K562 (cell line): ENCODE measurements around the gene LRRC8C. TPM values are rescaled to one million over a fixed set of nuclear protein-coding genes. Genes with fewer than 3 reads are reported as not detected.

Experiments used
- ATF1 ChIP-seq, 2 experiments: fragments of 450-650 bp in 1 of 2; IDR thresholded peaks; 2 replicates each; pipeline ENCODE4 v1.6.1; 2016; ENCODE audit warnings: missing compliant biosample characterization in 1 of 2, missing genetic modification characterization in 1 of 2
- EWSR1 ChIP-seq: fragments of 450-650 bp; IDR thresholded peaks from 2 replicates; pipeline ENCODE4 v1.6.1; 2018; ENCODE audit warnings: borderline replicate concordance, mild to moderate bottlenecking, low read depth, moderate library complexity; ENCODE audit not compliant: partially characterized antibody
- HMBOX1 ChIP-seq: sonication (generic); IDR thresholded peaks from 2 replicates; pipeline ENCODE4 v1.6.1; 2016
- HMG20A ChIP-seq: fragments of 450-650 bp; formaldehyde crosslinking; conservative IDR thresholded peaks from 2 replicates; pipeline ENCODE4 v1.4.0; 2020; ENCODE audit warnings: mild to moderate bottlenecking, mixed read lengths
- KAT7 ChIP-seq: sonication (generic); formaldehyde crosslinking; IDR thresholded peaks from 2 replicates; pipeline ENCODE4 v1.8.0; 2022; ENCODE audit warnings: missing genetic modification reagents, mild to moderate bottlenecking, borderline replicate concordance
- NCOA1 ChIP-seq: fragments of 450-650 bp; IDR thresholded peaks from 2 replicates; pipeline ENCODE4 v1.6.1; 2016; ENCODE audit warnings: low read depth
- NRF1 ChIP-seq, 2 experiments: fragments of 450-650 bp; IDR thresholded peaks in 1 of 2; conservative IDR thresholded peaks in 1 of 2; 2 replicates each; pipeline ENCODE4 v1.6.1; 2014; ENCODE audit warnings: mild to moderate bottlenecking in 2 of 2
- PML ChIP-seq: IDR thresholded peaks from 2 replicates; pipeline ENCODE4 v1.6.1; 2012; ENCODE audit warnings: low read length, inconsistent platforms
- POU5F1 ChIP-seq: fragments of 150-350 bp; IDR thresholded peaks from 2 replicates; pipeline ENCODE4 v1.6.1; 2014; ENCODE audit warnings: borderline replicate concordance, low read length, low read depth, mild to moderate bottlenecking; ENCODE audit not compliant: partially characterized antibody
- SAFB ChIP-seq: fragments of 200-400 bp; formaldehyde crosslinking; IDR thresholded peaks from 2 replicates; pipeline ENCODE4 v1.6.1; 2017; ENCODE audit warnings: low read depth, low read length, borderline replicate concordance
- SMARCE1 ChIP-seq: fragments of 450-650 bp; IDR thresholded peaks from 2 replicates; pipeline ENCODE4 v1.7.1; 2016; ENCODE audit warnings: mild to moderate bottlenecking
- SUPT5H ChIP-seq: fragments of 450-650 bp; IDR thresholded peaks from 2 replicates; pipeline ENCODE4 v1.6.1; 2016
- TARDBP ChIP-seq: fragments of 450-650 bp; IDR thresholded peaks from 2 replicates; pipeline ENCODE4 v1.6.1; 2016
- ZKSCAN1 ChIP-seq: fragments of 150-350 bp; IDR thresholded peaks from 2 replicates; pipeline ENCODE4 v1.6.1; 2016; ENCODE audit warnings: low read depth, low read length
- polyA plus RNA-seq, 8 experiments: library from polyadenylated mRNA; depleted of rRNA in 4 of 8; stranded (reverse) in 5 of 8; unstranded in 3 of 8; fragments of >200 nt; fragmentation: Nextera tagmentation in 2 of 8; fragmentation: Illumina TruSeq in 1 of 8; extraction: Ambion mirVana in 2 of 8; extraction: Trizol in 1 of 8; gene quantifications; 2 replicates each; pipeline versions ENCODE4 v1.2.1 to v1.2.3, GENCODE V29; 2011 to 2014; ENCODE audit warnings: inconsistent platforms in 1 of 8, missing spikeins in 1 of 8
- total RNA-seq, 7 experiments: library from RNA; depleted of rRNA in 6 of 7; stranded (reverse); fragments of >200 nt in 6 of 7; fragmentation: Illumina TruSeq in 2 of 7; extraction: Trizol in 2 of 7; gene quantifications; 2 replicates each; pipeline versions ENCODE4 v1.2.1 to v1.2.3, GENCODE V29; 2011 to 2021; ENCODE audit warnings: low replicate concordance in 1 of 7
- TF ChIP-seq, protein P1 (sequence below): fragments of 450-650 bp; IDR thresholded peaks from 2 replicates; pipeline ENCODE4 v1.6.1; 2016

Gene LRRC8C
- total and polyA plus RNA-seq, 9 of the 15 experiments (the other 6 are each of a cell fraction or from before 2014, with no cell fraction given) = 1.00 to 12.5 (median 4.5) TPM

DNA sequence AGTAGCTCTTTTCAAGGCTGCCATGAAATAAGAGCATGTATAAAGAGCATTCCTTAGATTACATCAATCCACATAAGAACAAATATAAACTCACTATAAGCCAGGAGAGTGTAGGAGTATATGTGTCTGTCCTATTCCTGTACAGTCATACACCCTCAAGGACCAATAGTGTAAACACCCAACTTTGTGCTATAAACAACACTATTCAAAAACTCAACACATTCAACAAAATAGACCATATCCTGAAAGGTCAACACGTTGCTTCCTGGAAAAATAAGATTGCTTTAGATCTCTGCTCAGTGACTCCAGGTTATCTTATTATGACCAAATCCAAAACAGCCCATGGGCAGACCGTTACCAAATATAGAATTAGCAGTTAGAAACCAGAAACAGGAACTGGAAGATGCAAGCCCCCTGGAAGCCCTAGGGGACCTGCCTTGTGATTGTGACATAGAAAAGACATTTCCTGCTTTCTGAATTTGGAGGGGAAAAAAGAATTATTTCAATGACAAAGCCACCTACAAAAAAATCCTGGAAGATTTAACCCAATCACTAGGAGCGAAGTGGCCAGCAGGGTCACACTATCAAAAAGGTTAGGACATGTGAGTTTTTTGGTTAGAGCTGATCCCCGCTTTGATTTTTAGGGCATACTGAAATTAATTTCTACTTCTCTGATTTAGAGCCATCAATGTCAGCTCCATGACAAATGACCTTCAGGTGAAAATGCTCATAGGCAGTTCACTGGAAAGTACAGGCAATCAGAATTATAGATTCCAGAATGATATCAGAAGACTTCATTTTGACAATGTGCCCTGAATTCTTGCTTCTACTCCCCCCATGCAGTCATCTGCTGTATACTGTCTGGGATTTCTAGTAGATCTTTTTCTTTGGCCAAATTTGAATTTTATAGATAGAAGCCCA, 59.9 kb downstream of the LRRC8C start (continued):
- TF ChIP-seq, protein P1, sequence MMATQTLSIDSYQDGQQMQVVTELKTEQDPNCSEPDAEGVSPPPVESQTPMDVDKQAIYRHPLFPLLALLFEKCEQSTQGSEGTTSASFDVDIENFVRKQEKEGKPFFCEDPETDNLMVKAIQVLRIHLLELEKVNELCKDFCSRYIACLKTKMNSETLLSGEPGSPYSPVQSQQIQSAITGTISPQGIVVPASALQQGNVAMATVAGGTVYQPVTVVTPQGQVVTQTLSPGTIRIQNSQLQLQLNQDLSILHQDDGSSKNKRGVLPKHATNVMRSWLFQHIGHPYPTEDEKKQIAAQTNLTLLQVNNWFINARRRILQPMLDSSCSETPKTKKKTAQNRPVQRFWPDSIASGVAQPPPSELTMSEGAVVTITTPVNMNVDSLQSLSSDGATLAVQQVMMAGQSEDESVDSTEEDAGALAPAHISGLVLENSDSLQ = peak; percentile 54; the same call in 1 of the 2 replicates
- TF ChIP-seq NCOA1 (peak; percentile 67; the same call in 1 of the 2 replicates), SMARCE1 (peak; percentile 49; the same call in 1 of the 2 replicates), POU5F1 (peak; percentile 42), TARDBP (no peak), ZKSCAN1 (no peak), NRF1 (conservative IDR thresholded peaks at IDR 0.05 in 1 of 2, IDR thresholded peaks at IDR 0.05 in 1 of 2) (no peak), EWSR1 (no peak), ATF1 (CRISPR knock-in tag; IDR thresholded peaks at IDR 0.05) (no peak), ATF1 (tag; IDR thresholded peaks at IDR 0.05) (0 out of 2 replicates have a peak, but pooled peaks have one; percentile 9), SUPT5H (no peak), SAFB (no peak), HMBOX1 (peak; percentile 65), HMG20A (CRISPR knock-in tag) (no peak), PML (peak; percentile 35; the same call in 1 of the 2 replicates), KAT7 (no peak)
